Lower lobe of right lung (tissue), 2 donors: ENCODE measurements around the gene TXNDC17. TPM values are rescaled to one million over a fixed set of nuclear protein-coding genes. Genes with fewer than 3 reads are reported as not detected.
A peak's percentile ranks its signal among the peaks of the same experiment; 100 is the strongest.

Experiments
- ATAC-seq, 2 donors: fragments of 200-7000 bp; cut with Tn5 transposase; one replicate each; pipeline ENCODE4 v1.9.1; 2020 to 2022; ENCODE audit warnings: mild to moderate bottlenecking in 2 of 2, moderate library complexity in 2 of 2
- DNase-seq: peaks from one replicate; pipeline ENCODE4 v3.0.0-alpha.2; 2020
- H3K27ac ChIP-seq: fragments of 200-600 bp; one replicate; pipeline ENCODE4 v1.8.0; 2022
- H3K27me3 ChIP-seq: fragments of 200-600 bp; one replicate; pipeline ENCODE4 v1.8.0; 2022; ENCODE audit warnings: low read depth
- H3K36me3 ChIP-seq: fragments of 200-600 bp; one replicate; pipeline ENCODE4 v1.8.0; 2022; ENCODE audit warnings: mild to moderate bottlenecking
- H3K4me1 ChIP-seq: fragments of 200-600 bp; one replicate; pipeline ENCODE4 v1.8.0; 2022
- H3K4me3 ChIP-seq: fragments of 200-600 bp; one replicate; pipeline ENCODE4 v1.8.0; 2022; ENCODE audit warnings: mild to moderate bottlenecking
- H3K9me3 ChIP-seq: fragments of 200-600 bp; one replicate; pipeline ENCODE4 v1.8.0; 2022
- intact Hi-C: fragments of 100-400 bp; cut with DNase I; formaldehyde crosslinking; loops from one replicate; pipeline ENCODE4 v1.11.0; 2022
- total RNA-seq: library from RNA; stranded (reverse); fragmentation: NEBNext Ultra II Directional; extraction: Animal tissue kit (Norgen Biotek cat#: 25700); gene quantifications from one replicate; pipeline ENCODE4 v1.2.1, GENCODE V29; 2021
- TF ChIP-seq, protein P1 (sequence below): fragments of 200-600 bp; IDR thresholded peaks from one replicate; pipeline ENCODE4 v1.8.0; 2022; ENCODE audit warnings: antibody characterized with exemption, mild to moderate bottlenecking
- donor health status: DM: no; HTN: yes; CAD: no; lungs with severe emphysema.

The TXNDC17 gene
- total RNA-seq, 1 donor from 2014 or later: 50.4 TPM

DNA sequence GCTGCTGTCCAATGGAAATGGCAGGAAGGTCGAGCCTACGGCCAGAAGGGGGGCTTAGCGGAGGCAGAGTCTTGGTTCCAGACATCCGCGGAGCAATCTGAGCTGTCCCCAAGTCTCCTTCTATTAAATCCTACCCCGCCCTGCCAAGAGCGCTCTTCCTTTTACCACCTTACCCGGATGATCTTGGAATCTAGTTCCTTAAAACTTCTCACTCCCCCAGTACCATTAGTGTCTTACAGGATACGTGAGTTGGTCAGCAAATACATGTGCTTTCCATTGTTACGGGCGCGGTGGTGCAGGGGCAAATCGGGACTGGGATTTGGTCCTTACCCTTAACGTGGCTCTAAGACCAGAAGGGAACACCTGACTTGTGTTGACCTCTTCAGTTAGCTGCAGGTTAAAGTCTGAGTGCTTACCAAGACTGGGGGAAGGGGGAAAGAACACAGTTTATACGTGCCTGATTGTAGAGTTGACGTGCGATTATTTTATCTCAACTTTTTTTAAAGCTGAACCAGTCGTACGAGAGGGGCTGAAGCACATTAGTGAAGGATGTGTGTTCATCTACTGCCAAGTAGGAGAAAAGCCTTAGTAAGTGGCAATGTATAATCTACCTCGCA, 495 bp downstream of the TXNDC17 start:
- H3K27ac ChIP-seq: peak overlapping the region; percentile 93
- no peaks in the 10 kb centered on the region for H3K9me3 ChIP-seq
- ATAC-seq: peak; percentile 8 to 36
- H3K4me1 ChIP-seq: peaks cover 32% of the 10 kb centered on the region
- TF ChIP-seq, protein P1, sequence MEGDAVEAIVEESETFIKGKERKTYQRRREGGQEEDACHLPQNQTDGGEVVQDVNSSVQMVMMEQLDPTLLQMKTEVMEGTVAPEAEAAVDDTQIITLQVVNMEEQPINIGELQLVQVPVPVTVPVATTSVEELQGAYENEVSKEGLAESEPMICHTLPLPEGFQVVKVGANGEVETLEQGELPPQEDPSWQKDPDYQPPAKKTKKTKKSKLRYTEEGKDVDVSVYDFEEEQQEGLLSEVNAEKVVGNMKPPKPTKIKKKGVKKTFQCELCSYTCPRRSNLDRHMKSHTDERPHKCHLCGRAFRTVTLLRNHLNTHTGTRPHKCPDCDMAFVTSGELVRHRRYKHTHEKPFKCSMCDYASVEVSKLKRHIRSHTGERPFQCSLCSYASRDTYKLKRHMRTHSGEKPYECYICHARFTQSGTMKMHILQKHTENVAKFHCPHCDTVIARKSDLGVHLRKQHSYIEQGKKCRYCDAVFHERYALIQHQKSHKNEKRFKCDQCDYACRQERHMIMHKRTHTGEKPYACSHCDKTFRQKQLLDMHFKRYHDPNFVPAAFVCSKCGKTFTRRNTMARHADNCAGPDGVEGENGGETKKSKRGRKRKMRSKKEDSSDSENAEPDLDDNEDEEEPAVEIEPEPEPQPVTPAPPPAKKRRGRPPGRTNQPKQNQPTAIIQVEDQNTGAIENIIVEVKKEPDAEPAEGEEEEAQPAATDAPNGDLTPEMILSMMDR: no peak
- no peak for DNase-seq
- H3K4me3 ChIP-seq: peak overlapping the region; percentile 93
- intact Hi-C loops: no loop called here
- peaks cover 41% of the 10 kb centered on the region for H3K36me3 ChIP-seq
- H3K27me3 ChIP-seq: no peaks in the 10 kb centered on the region

DNA sequence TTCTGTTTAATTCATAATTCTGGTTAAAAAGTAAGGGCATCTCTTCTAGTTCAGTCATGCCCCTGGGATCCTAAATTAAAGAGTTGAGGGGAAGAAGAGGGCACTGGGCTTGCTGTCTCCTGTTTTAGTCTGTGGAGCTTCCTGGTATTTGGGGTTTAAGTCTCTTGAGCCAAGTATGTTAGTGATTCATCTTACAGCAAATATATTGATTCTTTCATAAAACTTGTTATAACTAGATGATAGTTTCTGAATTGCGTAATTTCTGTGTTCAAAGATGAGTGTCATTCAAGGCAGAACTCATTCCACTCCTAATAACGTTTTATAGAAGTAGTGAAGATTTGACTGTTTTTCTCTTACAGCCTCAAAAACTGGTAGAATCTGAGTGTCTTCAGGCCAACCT, 1.7 kb downstream of the TXNDC17 start:
- peaks cover 53% of the 10 kb centered on the region for H3K36me3 ChIP-seq
- TF ChIP-seq, protein P1: no peak
- DNase-seq: no peak
- no peak for ATAC-seq
- H3K27ac ChIP-seq: no peak overlapping the region
- H3K9me3 ChIP-seq: no peaks in the 10 kb centered on the region
- H3K27me3 ChIP-seq: no peaks in the 10 kb centered on the region
- no peak overlapping the region for H3K4me3 ChIP-seq
- intact Hi-C loops: no loop called here
- H3K4me1 ChIP-seq: peaks cover 32% of the 10 kb centered on the region

DNA sequence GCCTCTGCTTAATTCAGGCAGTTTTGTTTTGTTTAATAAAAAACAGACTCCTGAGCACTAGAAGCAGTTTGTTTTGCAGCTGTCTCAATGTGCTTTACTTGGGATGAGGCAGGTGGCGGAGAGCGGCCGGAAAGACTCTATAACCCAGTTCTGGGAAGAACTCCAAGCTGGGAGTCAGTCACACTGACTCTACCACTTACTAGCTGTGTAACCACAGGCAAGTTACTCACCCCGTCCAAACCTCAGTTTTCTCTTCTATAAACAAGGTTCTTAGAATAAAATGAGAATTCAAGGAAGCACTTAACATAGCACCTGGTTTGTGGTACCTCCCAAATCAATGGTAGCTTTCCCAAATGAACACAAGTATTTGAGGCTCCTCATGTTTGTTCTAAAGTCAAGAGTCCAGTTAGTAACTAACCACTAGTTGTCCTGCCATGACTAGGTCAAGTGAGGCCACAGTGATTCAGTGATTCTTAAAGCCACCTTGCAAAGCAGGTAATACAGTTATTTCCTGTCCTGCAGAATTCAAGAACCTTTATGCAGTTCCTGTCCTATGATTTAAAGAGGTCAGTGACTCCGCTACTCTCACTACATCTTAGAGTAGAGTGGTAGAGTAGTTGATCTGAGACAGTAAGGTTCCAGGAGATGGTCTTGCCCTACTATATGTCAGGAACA, 2.7 kb downstream of the TXNDC17 start:
- ATAC-seq (no peak), DNase-seq (no peak)
- Histone ChIP-seq H3K9me3 (no peaks in the 10 kb centered on the region), H3K4me1 (peaks cover 27% of the 10 kb centered on the region), H3K4me3 (no peak overlapping the region), H3K27ac (no peak overlapping the region), H3K36me3 (peaks cover 63% of the 10 kb centered on the region), H3K27me3 (no peaks in the 10 kb centered on the region)
- intact Hi-C loops: no loop called here
- TF ChIP-seq, protein P1: no peak

DNA sequence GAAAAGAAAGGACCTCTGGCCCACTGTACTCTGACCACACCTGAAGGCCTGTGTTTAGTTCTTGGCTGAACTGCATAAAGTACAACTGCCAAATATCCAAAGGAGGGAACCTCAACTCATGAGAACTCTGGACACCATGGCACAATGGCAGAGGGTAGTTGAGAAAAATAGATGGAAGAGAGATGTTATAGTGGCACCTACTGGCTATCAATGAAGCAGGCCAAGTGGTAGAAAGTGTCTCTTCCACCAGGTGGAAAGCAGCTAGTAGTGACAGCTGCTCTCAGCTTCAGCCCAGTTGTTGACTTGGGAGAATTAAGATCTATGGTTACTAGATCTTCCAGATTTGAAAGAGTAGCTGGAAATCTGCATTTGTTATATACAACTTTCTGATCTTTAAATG, 7.3 kb downstream of the TXNDC17 start:
- H3K27me3 ChIP-seq: no peaks in the 10 kb centered on the region
- H3K36me3 ChIP-seq: peaks cover 71% of the 10 kb centered on the region
- DNase-seq (no peak), ATAC-seq (no peak)
- H3K4me1 ChIP-seq: peaks cover 33% of the 10 kb centered on the region
- TF ChIP-seq, protein P1: no peak
- intact Hi-C loops: no loop called here
- H3K9me3 ChIP-seq: no peaks in the 10 kb centered on the region
- no peak overlapping the region for H3K4me3 ChIP-seq
- no peak overlapping the region for H3K27ac ChIP-seq

DNA sequence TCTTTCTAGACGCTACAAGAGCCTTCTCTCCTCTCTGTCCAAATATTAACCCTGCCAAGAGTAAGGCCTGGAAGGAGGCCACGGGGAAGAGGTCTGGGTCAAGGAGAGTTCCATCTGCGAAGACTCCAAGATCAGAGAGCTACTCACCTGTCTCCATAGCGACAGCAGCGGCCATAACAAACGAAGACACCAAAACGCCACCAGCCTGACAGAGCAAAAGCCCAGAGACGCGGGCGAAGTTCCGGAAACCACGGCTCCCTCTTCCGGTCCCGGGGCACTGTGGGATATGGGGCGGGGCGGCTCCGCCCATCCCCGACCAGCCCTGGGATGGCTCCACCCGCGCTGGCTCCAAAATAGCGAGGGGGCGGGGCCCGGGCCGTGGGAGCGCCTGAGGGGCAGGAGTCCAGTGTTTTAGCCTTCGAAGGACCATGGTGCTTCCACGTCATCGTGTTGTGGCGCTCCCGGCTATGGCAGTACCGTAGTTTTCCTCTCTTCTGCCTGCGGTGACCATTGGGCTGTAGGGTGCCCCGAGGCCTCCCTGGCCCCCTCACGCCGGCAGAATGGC, 10.6 kb downstream of the TXNDC17 start, which contains the start of the genes C17orf100 and MED31:
Gene C17orf100 (plus strand): TSS at position 409 of the 565 bp plus-strand sequence. CDS start 152 bp downstream, at position 561.
Gene MED31 (minus strand): TSS at position 252 of the 565 bp plus-strand sequence. CDS start 77 bp downstream, at position 175.
- Histone ChIP-seq H3K9me3 (no peaks in the 10 kb centered on the region), H3K4me3 (peak within 1 kb of the TSS; percentile 84), H3K4me1 (peaks cover 44% of the 10 kb centered on the region), H3K36me3 (peaks cover 38% of the 10 kb centered on the region), H3K27me3 (peaks cover 21% of the 10 kb centered on the region), H3K27ac (peak within 1 kb of the TSS; percentile 93)
- intact Hi-C loops: no loop called here
- TF ChIP-seq, protein P1: no peak
- ATAC-seq (peak; percentile 98 to 99), DNase-seq (peak; percentile 96)
